Activated gamma-delta T cell (primary cell): Measurements from ENCODE around the gene XRRA1.
"Not testable (repeated sequence)": the region's sequence is repeated elsewhere in the genome, so short reads cannot be mapped to it uniquely, and the experiment has no call there.

Experiments used
- DNase-seq: peaks from one replicate; lab custom pipeline; 2025; lab: John Stamatoyannopoulos, UW

XRRA1 gene

DNA sequence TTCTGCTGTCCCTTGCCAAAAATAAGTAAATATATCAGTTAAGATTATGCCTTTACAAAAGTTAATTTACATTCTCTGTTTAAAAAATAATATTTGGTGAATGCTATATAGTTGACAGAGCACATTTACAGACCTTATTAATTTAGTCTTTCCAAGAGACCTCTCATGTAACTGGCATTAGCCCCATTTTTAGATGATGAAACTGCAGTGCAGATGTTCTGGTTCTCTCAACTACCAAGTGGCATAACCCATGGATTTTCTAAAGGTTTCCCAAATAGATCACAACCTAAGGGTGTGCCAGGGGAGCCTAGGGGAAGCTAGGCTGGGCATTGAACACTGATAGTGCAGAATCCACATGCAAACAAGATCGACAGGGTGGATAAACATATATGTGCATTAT is 111.7 kb downstream of the XRRA1 start:
- DNase-seq, result no peak

GRCh38 chr11:74826901-74827300 is 122.0 kb downstream of the XRRA1 start:
- DNase-seq, result no peak

DNA sequence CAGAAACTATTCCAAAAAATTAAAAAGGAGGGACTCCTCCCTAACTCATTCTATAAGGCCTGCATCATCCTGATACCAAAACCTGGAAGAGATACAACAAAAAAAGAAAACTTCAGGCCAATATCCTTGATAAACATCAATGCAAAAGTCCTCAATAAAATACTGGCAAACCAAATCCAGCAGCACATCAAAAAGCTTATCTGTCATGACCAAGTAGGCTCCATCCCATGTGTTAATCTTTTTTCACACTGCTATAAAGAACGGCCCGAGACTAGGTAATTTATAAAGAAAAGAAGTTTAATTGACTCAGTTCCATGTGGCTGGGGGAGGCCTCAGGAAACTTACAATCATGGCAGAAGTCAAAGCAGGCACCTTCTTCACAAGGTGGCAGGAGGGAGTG is 123.3 kb downstream of the XRRA1 start:
- not testable (repeated sequence) for DNase-seq

DNA sequence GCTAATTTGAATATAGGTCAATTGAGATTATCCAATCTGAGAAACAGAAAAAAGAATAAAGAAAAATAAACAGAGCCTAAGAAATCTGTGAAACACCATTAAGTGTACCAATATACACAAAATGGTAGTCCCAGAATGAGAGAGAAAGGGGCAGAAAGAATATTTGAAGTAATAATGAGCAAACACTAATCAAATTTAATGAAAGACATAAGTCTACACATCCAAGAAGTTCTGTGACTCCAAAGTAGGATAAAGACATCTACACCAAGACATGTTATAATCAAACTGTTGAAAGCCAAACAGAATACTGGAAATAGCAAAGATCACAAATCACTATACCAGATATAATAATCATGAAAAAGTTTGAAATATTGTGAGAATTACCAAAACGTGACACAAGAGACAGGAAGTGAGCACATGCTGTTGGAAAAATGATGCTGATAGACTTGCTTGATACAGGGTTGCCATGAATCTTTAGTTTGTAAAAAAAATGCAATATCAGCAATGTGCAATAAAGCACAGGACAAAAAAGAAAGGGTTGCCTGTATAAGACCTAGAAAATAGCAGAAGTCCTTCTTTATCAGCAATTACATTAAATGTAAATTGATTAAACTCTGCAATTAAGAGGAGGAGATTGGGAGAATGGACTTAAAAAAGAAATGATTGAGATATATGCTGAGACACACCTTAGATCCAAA is 124.5 kb downstream of the XRRA1 start:
- no peak for DNase-seq

DNA sequence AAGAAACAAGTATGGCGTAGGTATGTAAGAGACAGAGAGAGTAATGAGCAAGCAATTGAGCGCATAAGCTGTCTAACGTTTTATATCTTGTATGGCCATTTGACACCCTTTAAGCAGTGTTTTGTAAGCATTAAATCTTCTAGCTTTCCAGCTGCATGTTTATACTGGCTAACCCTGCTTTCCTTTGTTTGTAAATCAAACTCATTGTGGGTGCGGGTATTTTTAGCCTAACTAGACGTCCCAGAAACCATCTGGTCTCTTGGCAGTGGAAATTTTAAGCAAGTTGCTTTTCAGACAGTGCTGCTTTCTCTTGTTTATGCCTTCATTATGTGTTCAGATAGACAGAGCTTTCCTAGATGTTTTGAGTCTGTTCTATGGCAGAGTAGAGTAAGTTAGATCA is 126.7 kb downstream of the XRRA1 start:
- DNase-seq, result no peak

DNA sequence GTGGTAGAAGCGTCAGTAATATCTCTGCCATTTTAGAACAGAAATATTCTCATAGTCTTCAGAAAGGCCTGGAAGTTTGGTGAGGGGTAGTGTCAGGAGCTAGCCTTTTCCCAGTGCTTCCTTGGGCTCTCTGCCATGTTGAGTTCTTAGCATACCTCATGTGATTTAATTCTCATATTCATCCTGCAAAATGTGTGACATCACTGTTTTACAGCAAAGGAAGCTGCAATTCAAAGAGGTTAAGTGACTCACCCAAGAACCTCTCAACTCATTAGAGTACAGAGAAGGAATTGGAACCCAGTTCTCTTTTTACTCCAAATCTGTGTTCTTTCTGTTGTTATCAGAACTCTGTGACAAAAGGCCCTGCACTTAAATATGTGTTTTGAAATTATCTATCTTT is 128.1 kb downstream of the XRRA1 start:
- DNase-seq, result no peak

DNA sequence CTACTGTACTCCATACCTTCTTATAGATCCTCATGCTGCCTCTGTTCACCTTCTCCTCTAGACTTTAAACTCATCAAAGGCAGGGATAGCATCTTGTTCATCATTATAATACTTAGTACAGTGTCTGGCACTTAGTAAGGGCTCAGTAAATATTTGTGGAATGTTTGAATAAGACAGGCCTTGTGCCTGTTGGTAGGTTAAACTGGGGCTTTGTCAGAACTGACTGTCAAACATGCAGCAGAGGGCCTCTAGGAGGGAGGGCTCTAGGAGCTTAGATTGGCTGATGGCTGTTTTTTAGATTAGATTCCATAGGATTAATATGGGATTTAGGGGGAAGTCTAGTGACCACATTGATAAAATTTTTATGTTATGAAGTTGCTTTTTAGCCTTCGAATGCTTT is 129.5 kb downstream of the XRRA1 start:
- no peak for DNase-seq

DNA sequence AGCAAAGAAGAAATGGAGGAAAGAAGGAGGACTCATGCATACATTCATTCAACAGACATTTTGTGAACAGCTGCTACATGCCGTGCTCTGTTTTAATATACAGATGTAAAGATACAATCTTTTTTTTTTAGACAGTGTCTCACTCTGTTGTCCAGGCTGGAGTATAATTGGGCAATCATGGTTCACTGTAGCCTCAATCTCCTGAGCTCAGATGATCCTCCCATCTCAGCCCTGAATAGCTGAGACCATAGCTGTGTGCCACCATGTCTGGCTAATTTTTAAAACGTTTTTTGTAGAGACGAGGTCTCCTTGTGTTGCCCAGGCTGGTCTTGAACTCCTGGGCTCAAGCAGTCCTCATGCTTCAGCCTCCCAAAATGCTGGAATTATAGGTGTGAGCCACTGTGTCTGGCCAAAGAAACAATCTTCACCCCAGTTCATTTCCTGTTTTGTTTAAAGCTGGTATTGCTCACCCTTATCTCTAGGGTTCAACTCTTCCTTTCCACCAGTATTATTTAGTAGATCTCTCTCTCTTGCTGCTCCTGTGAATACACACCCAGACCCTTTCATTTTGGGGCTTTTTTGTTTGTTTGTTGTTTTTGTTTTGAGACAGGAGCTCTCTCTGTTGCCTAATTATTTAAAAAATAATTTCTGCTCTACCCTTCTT is 130.5 kb downstream of the XRRA1 start:
- DNase-seq, result no peak

GRCh38 chr11:74816664-74817063 is 132.2 kb downstream of the XRRA1 start:
- no peak for DNase-seq

DNA sequence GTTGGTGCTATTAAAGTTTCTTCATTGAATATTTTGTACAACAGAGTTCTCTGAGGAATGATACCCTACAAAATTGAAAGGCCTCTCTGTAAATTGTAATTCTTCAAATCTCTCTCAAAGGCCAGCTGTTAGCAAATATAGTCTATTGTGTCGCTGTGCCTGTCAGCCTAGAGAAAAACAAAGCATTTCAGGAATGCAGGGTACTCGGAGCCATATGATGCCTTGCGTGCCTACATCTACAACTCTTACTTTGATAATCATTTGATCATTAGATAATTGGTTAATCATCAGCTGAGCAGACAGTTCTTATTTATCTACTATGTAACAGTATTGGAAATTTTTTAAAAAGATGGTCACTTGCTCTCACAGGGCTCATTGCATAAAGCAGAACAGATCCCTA is 132.9 kb downstream of the XRRA1 start:
- no peak for DNase-seq

DNA sequence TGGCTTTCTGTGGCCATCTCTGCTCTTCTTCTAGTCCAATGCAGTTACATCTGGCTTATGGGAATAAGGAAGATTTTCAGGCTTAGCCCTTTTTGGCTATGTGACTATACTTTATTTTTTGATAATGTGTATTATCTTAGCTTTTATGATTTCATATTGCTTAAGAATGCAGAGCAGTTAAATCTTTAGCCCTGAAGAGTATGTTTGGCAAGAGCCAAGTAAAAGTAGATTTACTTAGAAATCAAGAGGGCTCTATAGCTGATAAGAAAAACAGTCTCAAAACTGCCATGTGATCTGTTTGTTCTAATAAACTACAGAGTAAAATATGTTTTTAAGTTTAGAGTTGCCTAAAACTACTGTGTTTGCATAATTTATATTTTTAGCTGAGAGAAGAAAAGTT is 139.1 kb downstream of the XRRA1 start:
- DNase-seq, result no peak

DNA sequence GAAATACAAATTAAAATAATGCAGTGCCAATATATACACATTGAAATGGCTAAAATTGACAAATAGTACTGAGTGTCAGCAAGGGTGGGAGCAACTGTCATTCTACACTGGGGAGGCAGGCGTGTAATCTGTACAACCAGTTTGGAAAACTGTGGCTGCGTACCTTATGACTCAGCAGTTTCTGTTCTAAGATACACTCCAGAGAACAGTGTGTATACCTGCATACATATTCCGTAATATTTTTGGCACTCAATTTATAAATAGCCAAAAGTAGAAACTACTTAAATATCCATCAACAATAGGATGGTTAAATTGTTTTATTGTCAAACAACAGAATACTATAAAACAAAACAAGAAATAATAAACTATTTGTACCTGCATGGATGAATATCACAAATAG is 142.6 kb downstream of the XRRA1 start:
- DNase-seq, result no peak

GRCh38 chr11:74791333-74792100 is 157.4 kb downstream of the XRRA1 start:
- DNase-seq, result no peak
